Aorta (tissue), 5 donors: Measurements from ENCODE around the gene ACOT8. TPM values are rescaled to one million over a fixed set of nuclear protein-coding genes. Genes with fewer than 3 reads are reported as not detected.
"Not testable (repeated sequence)": the region's sequence is repeated elsewhere in the genome, so short reads cannot be mapped to it uniquely, and the experiment has no call there.

Experiments
- ATAC-seq: fragments of 200-7000 bp; cut with Tn5 transposase; one replicate; pipeline ENCODE4 v1.9.1; 2022; ENCODE audit warnings: moderate library complexity; ENCODE audit not compliant: low FRiP score
- DNase-seq, 2 donors: peaks; one replicate each; pipeline ENCODE4 v3.0.0-alpha.2; 2020
- H3K27ac ChIP-seq, 2 donors: one replicate each; pipeline ENCODE4 v1.5.1; 2013; ENCODE audit warnings: low read length in 2 of 2, mild to moderate bottlenecking in 2 of 2, moderate library complexity in 2 of 2, control low read depth in 1 of 2, inconsistent platforms in 1 of 2, low read depth in 1 of 2
- H3K27me3 ChIP-seq, 2 donors: one replicate each; pipeline ENCODE4 v1.6.1; 2013; ENCODE audit warnings: control low read depth in 1 of 2, low read length in 1 of 2, mild to moderate bottlenecking in 1 of 2, moderate library complexity in 1 of 2; ENCODE audit not compliant: insufficient read depth in 2 of 2, control insufficient read depth in 1 of 2
- H3K36me3 ChIP-seq, 2 donors: one replicate each; pipeline ENCODE4 v1.6.1; 2013; ENCODE audit warnings: control low read depth in 1 of 2, low read length in 1 of 2, mild to moderate bottlenecking in 1 of 2; ENCODE audit not compliant: insufficient read depth in 2 of 2, control insufficient read depth in 1 of 2
- H3K4me1 ChIP-seq, 2 donors: one replicate each; pipeline ENCODE4 v1.6.1; 2013; ENCODE audit warnings: low read length in 2 of 2, control low read depth in 1 of 2, mild to moderate bottlenecking in 1 of 2, moderate library complexity in 1 of 2; ENCODE audit not compliant: insufficient read depth in 2 of 2, control insufficient read depth in 1 of 2
- H3K4me3 ChIP-seq, 2 donors: one replicate each; pipeline ENCODE4 v1.5.1; 2013; ENCODE audit warnings: low read length in 2 of 2, control low read depth in 1 of 2, mild to moderate bottlenecking in 1 of 2
- H3K9me3 ChIP-seq: one replicate; pipeline ENCODE4 v1.6.1; 2013; ENCODE audit warnings: mild to moderate bottlenecking, low read length; ENCODE audit not compliant: control insufficient read depth
- WGBS, 2 donors: extraction: QIAGEN DNeasy Blood & Tissue Kit; methylation state at CpG; one replicate each; pipeline ENCODE4 v1.1.7; 2013; 5-methylcytosine and 5-hydroxymethylcytosine counted together
- intact Hi-C, 2 donors: fragments of 100-400 bp; cut with DNase I; formaldehyde crosslinking; loops; one replicate each; pipeline versions ENCODE4 v1.14.2 to v1.15.0; 2022
- long read RNA-seq, 2 donors: library from polyadenylated mRNA; unstranded; transcript quantifications; one replicate each; pipeline ENCODE4 v2.0.0, GENCODE V29; 2020 to 2021
- polyA plus RNA-seq, 2 donors: library from polyadenylated mRNA; stranded (reverse); fragments of 200-250 nt; gene quantifications; one replicate each; pipeline ENCODE4 v1.2.3, GENCODE V29; 2013
- total RNA-seq, 2 donors: library from RNA; stranded (reverse); fragmentation: NEBNext Ultra II Directional; extraction: Animal tissue kit (Norgen Biotek cat#: 25700); gene quantifications; one replicate each; pipeline ENCODE4 v1.2.1, GENCODE V29; 2021
- donor health status: healthy with polysubstance abuse.
- donor health status: Bipolar disorder and iron deficiency.
- donor health status: DM: no; HTN: no; CAD: no.
- donor health status: DM: no; HTN: no; CAD: no.
- donor health status: DM: yes; HTN: yes; CAD: no.

ACOT8 gene
- total RNA-seq (10 to 100 TPM; 11.2 to 15.8 TPM), polyA plus RNA-seq (10 to 100 TPM; 24.3 to 32.5 TPM)
- long read RNA-seq, donor 1, transcript ACOT8-201 (6 exons, 1,168 nt), result major isoform, 16 of 41 reads
- long read RNA-seq, donor 1, transcript ACOT8-207 (4 exons, 1,268 nt), result minor isoform, 5 of 41 reads
- long read RNA-seq, donor 1, partial matches to known transcripts, result 11 of 41 reads
- long read RNA-seq, donor 1, other reads (novel, unspliced or antisense), result 3 of 41 reads
- long read RNA-seq, donor 2, transcript ACOT8-201 (6 exons, 1,168 nt), result major isoform, 7 of 23 reads
- long read RNA-seq, donor 2, partial matches to known transcripts, result 3 of 23 reads
- long read RNA-seq, donor 2, other reads (novel, unspliced or antisense), result 10 of 23 reads

DNA sequence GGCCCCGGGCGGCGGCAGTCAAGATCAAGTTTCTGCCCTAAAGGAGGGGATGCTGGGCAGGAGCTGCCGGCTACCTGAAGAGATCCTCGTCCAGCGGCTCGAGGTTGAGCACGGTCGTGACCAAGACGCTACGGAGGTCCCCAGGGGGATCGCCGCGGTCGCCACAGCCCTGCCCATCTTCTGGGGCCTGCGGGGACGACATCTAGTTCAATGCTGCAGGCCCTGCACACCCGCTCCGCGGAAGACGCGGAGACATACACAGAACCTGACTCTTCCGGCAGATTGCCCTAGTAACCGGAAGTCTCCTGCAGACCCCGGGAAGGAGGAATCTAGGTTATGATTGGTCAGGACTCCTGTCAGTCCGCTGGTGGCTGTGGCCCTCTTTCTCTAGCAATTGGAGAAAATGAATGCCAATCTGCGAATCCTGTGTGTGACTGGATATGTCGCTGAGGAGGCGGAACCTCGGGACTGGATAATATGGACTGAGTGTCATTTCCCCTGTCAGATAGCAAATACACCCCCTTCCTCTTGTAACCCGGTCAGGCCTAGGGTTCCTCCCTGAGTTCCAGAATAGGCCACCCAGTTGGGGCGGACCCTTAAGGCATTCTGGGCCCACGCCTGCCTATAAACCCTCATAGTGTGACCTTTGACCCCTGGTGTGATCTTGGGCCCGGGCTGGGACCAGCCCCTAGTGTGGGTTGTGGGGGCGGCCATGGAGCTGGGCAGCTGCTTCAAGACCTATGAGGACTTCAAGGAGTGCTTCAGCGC is at the start of gene ACOT8, which contains the start of gene ZSWIM3:
Gene ACOT8, minus strand, starts transcription at position 279 of the 768 bp plus-strand sequence. Its CDS starts 77 bp downstream, at position 202.
Gene ZSWIM3, plus strand, starts transcription at position 501 of the 768 bp plus-strand sequence. Its CDS starts 212 bp downstream, at position 713.
- H3K36me3 ChIP-seq, result no peaks in the 10 kb centered on the region
- H3K27me3 ChIP-seq, result no peaks in the 10 kb centered on the region
- 0 to 1% methylated on average over 34 to 36 of the region's 36 CpGs for WGBS, 2 donors
- H3K27ac ChIP-seq, result peak within 1 kb of the TSS in 1 of 2 donors; percentile 39
- intact Hi-C loops, result loop anchor here in 1 of 2 donors (2.0 kb wide), 1 partner anchor 22 kb away; no protein-coding TSS in a partner anchor
- peak; percentile 90 to 96 for DNase-seq
- ATAC-seq, result peak; percentile 97
- H3K4me3 ChIP-seq, result peak within 1 kb of the TSS; percentile 77 to 91
- peaks cover 0 to 3% of the 10 kb centered on the region in 2 donors for H3K4me1 ChIP-seq
- H3K9me3 ChIP-seq, result no peaks in the 10 kb centered on the region

GRCh38 chr20:45905505-45906079 is 48.4 kb upstream of the ACOT8 start:
- WGBS, 2 donors, result 81 to 87% methylated on average over 8 of the region's 8 CpGs
- Histone ChIP-seq H3K36me3 (no peaks in the 10 kb centered on the region), H3K27ac (no peak overlapping the region), H3K27me3 (no peaks in the 10 kb centered on the region), H3K4me3 (no peak overlapping the region), H3K4me1 (no peaks in the 10 kb centered on the region), H3K9me3 (no peaks in the 10 kb centered on the region)
- intact Hi-C loops, result no loop called here
- DNase-seq (no peak), ATAC-seq (no peak)

- Histone ChIP-seq H3K4me1 (no peaks in the 10 kb centered on the region), H3K27ac (no peak overlapping the region), H3K36me3 (no peaks in the 10 kb centered on the region), H3K9me3 (no peaks in the 10 kb centered on the region), H3K27me3 (no peaks in the 10 kb centered on the region), H3K4me3 (no peak overlapping the region)
- WGBS, 2 donors, result 88 to 89% methylated on average over 16 of the region's 16 CpGs
- intact Hi-C loops, result no loop called here
- ATAC-seq, result no peak
- no peak for DNase-seq
Measured at GRCh38 chr20:45904583-45905504, 47.7 kb upstream of the ACOT8 start.

DNA sequence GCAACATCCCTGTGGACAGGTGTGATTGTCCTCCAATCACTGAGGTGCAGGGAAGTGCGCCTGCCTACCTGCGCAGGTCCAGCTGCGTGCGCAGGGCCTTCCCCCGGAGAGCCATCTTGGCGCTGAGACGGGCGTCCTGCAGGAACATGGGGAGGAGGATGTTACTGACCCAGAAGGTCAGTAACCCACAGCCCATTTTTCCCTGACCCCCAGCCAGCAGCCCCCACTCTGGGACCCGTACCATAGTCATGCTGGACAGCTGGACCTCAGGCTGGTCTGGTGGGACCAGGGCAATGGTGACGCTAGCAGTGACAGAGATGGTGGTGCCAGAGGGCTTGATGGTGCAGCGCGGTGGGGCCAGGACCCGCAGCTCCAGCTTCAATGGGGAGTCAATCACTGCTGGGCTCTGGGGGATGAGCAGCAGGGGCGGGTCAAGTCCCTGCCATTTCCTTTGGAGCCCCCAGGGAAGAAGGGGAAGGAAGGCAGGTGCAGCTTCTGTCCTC is 45.1 kb upstream of the ACOT8 start:
- no peak overlapping the region for H3K4me3 ChIP-seq
- H3K36me3 ChIP-seq, result no peaks in the 10 kb centered on the region
- 92 to 94% methylated on average over 14 of the region's 14 CpGs for WGBS, 2 donors
- H3K27ac ChIP-seq, result no peak overlapping the region
- H3K27me3 ChIP-seq, result no peaks in the 10 kb centered on the region
- intact Hi-C loops, result no loop called here
- DNase-seq (no peak), ATAC-seq (no peak)
- H3K4me1 ChIP-seq, result no peaks in the 10 kb centered on the region
- H3K9me3 ChIP-seq, result no peaks in the 10 kb centered on the region

DNA sequence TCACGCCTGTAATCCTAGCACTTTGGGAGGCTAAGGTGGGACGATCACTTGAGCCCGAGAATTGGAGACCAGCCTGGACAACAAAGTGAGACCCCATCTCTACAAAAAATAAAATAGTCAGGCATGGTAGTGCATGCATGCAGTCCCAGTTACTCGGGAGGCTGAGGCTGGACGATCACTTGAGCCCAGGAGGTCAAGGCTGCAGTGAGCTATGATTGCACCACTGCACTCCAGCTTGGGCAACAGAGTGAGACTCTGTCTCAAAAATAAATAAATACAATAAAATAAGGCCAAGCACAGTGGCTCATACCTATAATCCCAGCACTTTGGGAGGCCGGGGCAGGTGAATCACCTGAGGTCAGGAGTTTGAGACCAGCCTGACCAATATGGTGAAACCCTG is 44.1 kb upstream of the ACOT8 start:
- DNase-seq, ATAC-seq, intact Hi-C loops, H3K36me3 ChIP-seq, H3K9me3 ChIP-seq, H3K27me3 ChIP-seq, H3K4me1 ChIP-seq, H3K4me3 ChIP-seq, H3K27ac ChIP-seq: not testable (repeated sequence)
- WGBS, 2 donors, result 84 to 93% methylated on average over 6 of the region's 6 CpGs

DNA sequence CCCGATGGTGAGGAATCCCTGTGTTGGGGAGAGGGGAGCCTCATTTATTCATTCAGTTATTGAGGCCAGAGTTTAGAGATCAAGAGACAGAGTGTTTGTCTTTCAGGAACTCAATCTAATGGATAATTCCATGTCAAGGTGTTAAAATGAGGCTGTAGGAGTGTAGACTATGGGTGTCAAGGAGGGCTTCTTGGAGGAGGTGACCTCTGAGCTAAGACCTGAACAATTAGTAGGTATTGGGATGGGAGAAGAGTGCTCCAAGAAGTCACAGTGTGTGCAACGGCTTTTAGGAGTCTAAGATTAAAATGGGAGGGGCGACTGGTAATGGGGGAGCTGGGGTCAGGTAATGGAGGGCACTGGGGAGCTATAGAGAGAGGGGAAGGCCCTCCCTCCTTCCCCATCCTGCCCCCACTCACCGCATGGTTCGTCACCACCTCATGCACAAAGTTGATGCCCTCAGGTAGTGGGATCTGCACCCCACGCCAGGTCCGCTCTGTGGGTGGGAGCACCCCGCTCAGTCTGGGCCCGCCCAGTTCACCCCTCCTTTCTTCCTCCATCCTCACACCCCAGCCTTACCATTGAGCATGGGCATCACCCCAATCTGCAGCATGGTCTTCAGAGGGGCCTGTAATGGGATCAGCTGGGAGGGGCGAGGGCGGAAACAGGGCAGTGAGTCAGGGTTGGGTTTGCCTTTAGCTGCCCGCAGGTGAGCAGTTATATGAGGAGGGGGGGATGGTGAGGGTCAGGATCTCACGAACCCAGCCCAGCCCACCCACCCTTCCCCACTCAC is 42.0 kb upstream of the ACOT8 start:
- Histone ChIP-seq H3K27ac (no peak overlapping the region), H3K27me3 (no peaks in the 10 kb centered on the region), H3K9me3 (no peaks in the 10 kb centered on the region), H3K4me1 (no peaks in the 10 kb centered on the region), H3K36me3 (peaks cover 0 to 2% of the 10 kb centered on the region in 2 donors), H3K4me3 (no peak overlapping the region)
- intact Hi-C loops, result no loop called here
- DNase-seq, result no peak
- ATAC-seq, result peak; percentile 8
- WGBS, 2 donors, result 86 to 87% methylated on average over 13 of the region's 13 CpGs

DNA sequence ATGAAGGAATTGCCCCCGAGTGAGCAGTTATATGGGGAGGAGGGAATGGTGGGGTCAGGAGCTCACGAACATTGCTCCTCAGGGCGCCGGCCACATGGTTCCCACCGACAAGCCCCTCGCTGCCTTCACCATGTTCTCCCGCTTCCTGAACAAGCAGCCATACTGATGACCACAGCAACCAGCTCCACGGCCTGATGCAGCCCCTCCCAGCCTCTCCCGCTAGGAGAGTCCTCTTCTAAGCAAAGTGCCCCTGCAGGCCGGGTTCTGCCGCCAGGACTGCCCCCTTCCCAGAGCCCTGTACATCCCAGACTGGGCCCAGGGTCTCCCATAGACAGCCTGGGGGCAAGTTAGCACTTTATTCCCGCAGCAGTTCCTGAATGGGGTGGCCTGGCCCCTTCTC is 41.1 kb upstream of the ACOT8 start:
- intact Hi-C loops, result no loop called here
- 83 to 84% methylated on average over 11 to 12 of the region's 12 CpGs for WGBS, 2 donors
- Histone ChIP-seq H3K9me3 (no peaks in the 10 kb centered on the region), H3K36me3 (peaks cover 0 to 2% of the 10 kb centered on the region in 2 donors), H3K4me3 (no peak overlapping the region), H3K27me3 (no peaks in the 10 kb centered on the region), H3K27ac (no peak overlapping the region), H3K4me1 (no peaks in the 10 kb centered on the region)
- ATAC-seq, result no peak
- DNase-seq, result no peak
